ENCODE measurements around the gene TCTA.

- no peak for TF ChIP-seq CTCF (IDR thresholded peaks at IDR 0.05; ENCODE audit: low read depth, low read length, poor library complexity, severe bottlenecking)
- TF ChIP-seq EZH2phosphoT487 (IDR thresholded peaks at IDR 0.05; ENCODE audit: borderline replicate concordance, low read length) = no peak
Observed at GRCh38 chr3:49424816-49425215, 12.6 kb downstream of the TCTA start.
